GM19395 (cell line): ENCODE data around the gene OR4E1.
"Not testable (repeated sequence)": the region's sequence is repeated elsewhere in the genome, so short reads cannot be mapped to it uniquely, and the experiment has no call there.

ENCODE experiments used
- ATAC-seq: cut with Tn5 transposase; IDR thresholded peaks from one replicate; pipeline ENCODE4 v1.9.1; 2021; ENCODE audit warnings: mild to moderate bottlenecking, moderate library complexity; ENCODE audit not compliant: unreplicated experiment

Gene OR4E1

GRCh38 chr14:21654215-21654614 is 19.4 kb downstream of the OR4E1 start:
- ATAC-seq: no peak

GRCh38 chr14:21653331-21653885 is 20.2 kb downstream of the OR4E1 start, which contains the start of gene OR4E2:
Gene OR4E2, plus strand, starts transcription at chr14:21653835. Its CDS starts 11,248 bp downstream, at chr14:21665083.
- ATAC-seq: no peak

GRCh38 chr14:21652209-21652808 is 21.3 kb downstream of the OR4E1 start:
- no peak for ATAC-seq

GRCh38 chr14:21647380-21647779 is 26.2 kb downstream of the OR4E1 start:
- no peak for ATAC-seq

GRCh38 chr14:21643407-21643806 is 30.2 kb downstream of the OR4E1 start:
- ATAC-seq: no peak

- no peak for ATAC-seq
These were observed 30.9 kb downstream of the OR4E1 start for GRCh38 chr14:21642683-21643082.

GRCh38 chr14:21634840-21635239 is 38.8 kb downstream of the OR4E1 start, which contains the start of gene OR10G2:
Gene OR10G2, minus strand, starts transcription at chr14:21634940. Its CDS starts 98 bp downstream, at chr14:21634842.
- ATAC-seq: no peak

GRCh38 chr14:21631084-21631483 is 42.5 kb downstream of the OR4E1 start:
- ATAC-seq: no peak

GRCh38 chr14:21630503-21630902 is 43.1 kb downstream of the OR4E1 start:
- ATAC-seq: not testable (repeated sequence)

GRCh38 chr14:21626491-21627230 is 47.0 kb downstream of the OR4E1 start:
- no peak for ATAC-seq
